Smooth muscle cell of the brain vasculature (primary cell): ENCODE measurements around the gene CLEC16A.
A peak's percentile ranks its signal among the peaks of the same experiment; 100 is the strongest.

Experiments
- DNase-seq: peaks from one replicate; pipeline ENCODE4 v3.0.0-alpha.2; 2012; ENCODE audit warnings: low read depth, low spot score

CLEC16A gene

GRCh38 chr16:10988879-10989278 is 44.5 kb downstream of the CLEC16A start:
- no peak for DNase-seq

GRCh38 chr16:10989559-10989958 is 45.2 kb downstream of the CLEC16A start:
- no peak for DNase-seq

GRCh38 chr16:10990378-10990777 is 46.0 kb downstream of the CLEC16A start:
- DNase-seq = no peak

DNA sequence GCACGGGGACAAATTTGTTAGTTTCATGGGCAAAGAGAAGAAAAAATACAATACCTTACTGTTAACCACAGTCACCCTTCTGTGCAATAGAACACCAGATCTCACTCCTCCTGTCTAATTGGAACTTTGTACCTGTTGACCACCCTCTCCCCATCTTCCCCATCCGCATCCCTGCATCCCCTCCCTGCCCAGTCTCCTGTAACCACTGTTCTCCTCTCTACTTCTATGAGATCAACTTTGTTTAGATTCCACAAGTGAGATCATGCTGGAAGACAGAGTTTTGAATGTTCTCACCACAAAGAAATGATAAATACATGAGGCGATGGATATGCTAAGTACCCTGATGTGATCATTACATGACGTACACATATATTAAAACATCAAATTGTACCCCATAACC is 47.7 kb downstream of the CLEC16A start:
- DNase-seq = peak; percentile 12

- DNase-seq = peak; percentile 46
Measured at GRCh38 chr16:10992797-10993196, 48.4 kb downstream of the CLEC16A start.

DNA sequence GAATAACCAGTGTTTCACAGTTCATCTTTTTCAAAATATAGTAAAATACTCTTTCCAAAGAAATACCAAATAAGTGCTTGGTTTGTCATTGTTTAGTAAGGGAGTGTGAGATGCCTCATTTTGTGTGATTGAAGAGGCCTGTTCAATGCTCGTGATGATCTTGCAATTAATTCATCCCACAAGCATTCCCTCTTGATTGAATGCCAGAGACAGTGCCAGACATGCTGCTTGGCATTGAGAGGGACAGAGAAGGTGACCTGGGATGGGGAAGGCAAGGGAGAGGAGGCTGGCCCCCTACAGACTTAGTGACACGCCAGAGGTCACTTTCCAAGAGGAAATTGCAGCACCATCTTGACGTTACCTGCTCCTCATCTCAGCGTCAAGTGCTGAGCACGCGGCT is 49.3 kb downstream of the CLEC16A start:
- no peak for DNase-seq

DNA sequence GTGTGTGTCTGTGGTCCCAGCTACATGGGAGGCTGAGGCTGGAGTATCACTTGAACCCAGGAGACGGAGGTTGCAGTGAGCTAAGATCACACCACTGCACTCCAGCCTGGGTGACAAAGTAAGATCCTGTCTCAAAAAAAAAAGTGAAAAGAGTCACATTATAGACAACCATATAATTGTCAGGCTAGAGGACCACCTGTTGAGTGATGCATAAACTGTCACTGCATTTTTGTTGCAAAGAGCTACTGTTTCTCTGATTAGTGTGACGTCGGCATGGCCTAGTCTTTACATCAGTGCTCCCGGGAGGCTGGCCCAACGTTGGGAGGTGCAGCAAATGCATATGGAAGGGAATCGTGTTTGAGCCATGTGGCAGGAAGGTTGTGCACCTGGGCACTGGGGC is 50.2 kb downstream of the CLEC16A start:
- no peak for DNase-seq

DNA sequence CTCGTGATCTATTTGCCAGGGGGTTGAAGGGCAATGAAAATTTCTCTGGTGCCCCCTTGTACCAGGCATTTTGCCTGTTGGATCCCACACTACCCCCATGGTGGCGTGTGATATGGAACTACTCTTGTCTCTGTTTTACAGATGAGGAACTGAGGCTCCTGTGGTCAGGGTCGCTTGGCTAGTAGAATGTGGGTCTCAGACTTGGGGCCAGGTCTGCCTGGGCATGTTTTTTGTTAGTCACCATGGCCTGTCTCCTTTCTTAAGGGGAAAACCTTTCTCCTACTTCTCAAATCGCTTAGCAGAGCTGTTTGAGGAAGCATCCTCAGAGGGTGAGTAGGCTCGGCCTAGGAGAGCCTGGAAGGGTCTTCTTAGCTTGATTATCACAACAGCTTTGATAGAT is 51.2 kb downstream of the CLEC16A start:
- DNase-seq = no peak

- no peak for DNase-seq
Measured at GRCh38 chr16:10997485-10997884, 53.1 kb downstream of the CLEC16A start.

- no peak for DNase-seq
Measured at GRCh38 chr16:10999300-10999699, 54.9 kb downstream of the CLEC16A start.

GRCh38 chr16:11001611-11002010 is 57.2 kb downstream of the CLEC16A start:
- DNase-seq = no peak

GRCh38 chr16:11003141-11003540 is 58.8 kb downstream of the CLEC16A start:
- no peak for DNase-seq

DNA sequence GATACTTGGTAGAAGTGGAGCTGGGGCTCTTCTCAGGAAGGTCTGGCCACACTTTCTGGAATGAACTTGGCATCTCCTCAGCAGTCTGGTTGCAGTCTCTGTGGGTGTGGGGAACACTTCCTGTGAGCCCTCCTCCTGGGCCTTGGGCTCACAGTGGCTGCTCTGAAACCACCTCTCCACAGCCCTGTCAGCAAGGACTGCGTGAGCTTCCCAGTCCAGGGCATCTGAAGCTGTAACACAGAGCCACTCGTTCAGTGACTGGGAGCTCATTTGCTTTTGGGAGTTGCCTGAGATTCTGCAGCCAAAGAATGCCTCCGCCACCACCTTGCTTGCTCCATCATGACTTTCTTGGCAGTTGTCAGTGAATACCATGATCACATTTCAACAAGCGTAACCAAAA is 60.0 kb downstream of the CLEC16A start:
- DNase-seq = no peak

DNA sequence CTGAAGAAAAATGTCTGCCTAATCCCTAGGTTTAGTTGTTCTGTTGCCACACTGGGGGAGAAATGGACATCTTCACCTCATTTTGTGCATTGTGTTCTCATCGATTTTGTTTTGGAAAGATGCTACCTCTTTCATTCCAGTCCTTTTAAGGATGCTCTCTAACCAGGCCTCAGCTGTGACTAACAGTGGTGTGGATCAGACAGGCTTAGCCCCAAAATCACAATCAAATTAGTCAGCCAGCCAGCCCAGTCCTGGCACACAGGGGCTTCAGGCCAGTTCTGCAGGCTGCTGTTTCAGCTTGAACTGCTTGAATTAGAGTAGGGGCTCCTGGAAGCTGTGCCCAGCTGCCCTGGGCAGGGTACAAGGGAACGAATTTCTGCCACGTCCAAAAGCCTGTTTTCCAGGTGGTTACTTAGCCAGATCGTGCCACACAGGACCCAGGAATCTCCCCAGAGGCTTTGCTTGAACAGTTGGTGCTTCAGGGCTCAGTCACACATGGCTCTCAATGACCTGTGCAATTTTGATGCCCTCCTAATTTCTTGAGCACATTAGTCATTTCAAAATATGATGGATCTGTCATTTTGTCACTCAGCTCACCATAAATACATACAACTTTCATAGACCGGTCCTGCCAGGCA is 60.7 kb downstream of the CLEC16A start:
- no peak for DNase-seq

DNA sequence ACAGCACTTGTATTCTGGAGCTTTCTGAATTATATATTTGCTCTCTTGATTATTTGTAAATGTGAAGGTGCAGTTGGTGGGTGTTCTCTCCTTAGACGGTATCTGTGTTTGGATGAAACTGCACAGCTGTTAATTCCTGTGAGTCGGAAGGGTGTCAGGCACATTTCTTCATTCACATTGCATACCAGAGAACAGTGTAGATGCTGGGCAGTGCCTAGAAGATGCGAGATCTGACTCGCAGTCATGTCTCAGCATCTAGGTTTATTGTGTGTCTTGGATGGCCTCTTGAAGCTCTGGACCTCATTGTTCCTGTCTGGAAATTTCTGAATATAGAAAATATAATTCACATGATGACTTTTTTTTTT is 61.2 kb downstream of the CLEC16A start:
- no peak for DNase-seq

DNA sequence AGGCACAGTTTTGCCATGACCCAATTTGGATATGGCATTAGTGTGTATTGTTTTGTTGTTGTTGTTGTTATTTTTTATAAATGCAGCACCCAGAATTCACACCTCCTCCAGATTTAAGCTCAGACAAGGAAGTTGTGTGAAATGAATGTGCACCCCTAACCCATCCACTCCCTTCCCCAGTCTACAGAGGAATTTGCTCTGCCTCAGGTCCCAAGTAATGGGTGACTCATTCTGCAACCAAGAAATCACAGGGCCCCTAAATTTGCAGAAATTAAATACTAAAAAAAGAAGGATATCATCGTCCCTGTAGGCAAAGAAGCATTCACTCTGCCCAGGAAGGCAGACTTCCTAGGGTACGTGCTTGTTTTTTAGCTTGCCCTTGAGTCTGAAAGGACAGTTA is 62.3 kb downstream of the CLEC16A start:
- no peak for DNase-seq

DNA sequence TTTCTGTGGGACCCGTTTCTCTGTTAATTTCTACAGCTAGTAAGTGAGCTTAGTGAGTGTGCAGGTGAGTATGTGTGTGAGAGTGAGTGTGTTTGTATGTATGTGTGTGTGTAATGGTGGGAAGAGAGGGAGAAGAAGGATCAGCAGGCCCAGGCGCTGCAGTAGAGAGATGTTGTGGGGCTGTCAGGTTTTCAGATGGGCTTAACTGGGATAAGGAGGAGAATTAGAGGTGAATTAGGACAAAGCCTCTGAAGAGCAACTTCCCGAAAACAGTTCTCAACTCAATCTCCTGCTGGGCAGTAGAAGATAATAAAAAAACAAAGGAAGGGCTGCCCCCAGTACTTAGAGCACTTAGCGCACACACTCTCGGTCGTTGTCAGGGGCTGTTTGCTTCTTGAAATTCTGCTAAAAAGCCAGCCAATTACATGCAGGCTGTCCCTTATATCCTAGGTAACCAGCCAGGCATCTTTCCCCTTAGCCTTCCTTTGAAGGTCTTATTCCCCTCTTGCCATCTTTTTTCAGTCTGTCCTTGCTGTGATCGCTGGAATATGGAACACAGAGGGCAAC is 63.4 kb downstream of the CLEC16A start:
- DNase-seq = no peak

- DNase-seq = no peak
Measured at GRCh38 chr16:11009027-11009755, 64.8 kb downstream of the CLEC16A start.

DNA sequence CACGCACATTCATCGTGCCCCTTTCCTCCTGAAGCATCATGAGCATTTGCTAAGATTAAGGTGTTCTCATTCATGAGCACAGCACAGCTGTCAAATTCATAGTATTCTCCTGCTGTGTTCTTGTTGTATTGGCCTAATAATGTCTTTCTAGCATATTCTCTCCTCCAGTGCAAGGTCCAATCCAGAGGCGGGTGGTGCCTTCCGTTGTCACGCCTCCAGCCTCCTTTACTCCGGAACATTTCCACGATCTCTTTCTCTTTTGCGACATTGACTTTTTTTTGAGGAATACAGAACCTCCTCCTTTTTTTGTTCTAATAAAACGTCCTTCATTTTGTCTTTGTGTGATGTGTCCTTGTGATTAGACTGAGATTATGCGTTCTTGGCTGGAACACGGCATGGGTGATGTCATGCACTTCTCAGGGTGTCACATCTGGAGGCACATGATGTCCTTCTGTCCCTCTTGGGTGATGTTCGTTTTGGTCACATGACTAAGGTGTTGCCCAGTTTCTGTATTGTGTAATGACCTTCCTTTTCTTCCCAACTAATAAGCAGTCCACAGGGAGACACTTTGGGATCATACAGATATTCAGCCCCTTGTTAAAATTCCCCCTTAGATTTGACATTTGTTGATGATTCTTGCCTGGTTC is 66.3 kb downstream of the CLEC16A start:
- DNase-seq = no peak

DNA sequence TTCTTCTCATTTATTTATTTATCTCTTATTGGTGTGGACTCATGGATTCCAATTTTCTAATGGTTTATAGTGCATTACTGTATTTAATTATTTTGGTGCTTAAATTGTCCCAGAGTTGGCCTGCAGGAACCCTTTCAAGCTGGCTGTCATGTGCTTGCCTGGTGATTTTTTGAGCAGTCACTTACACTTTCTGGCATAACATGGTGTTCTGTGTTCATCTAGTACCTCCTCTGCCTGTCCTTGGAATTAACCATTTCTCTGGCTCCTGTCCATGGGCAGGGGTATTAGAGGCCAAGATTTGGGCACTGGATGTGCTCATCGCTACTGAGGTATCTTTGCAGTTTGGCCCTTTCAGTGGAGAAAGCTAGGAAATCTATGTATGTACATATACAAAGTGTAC is 67.0 kb downstream of the CLEC16A start:
- no peak for DNase-seq

DNA sequence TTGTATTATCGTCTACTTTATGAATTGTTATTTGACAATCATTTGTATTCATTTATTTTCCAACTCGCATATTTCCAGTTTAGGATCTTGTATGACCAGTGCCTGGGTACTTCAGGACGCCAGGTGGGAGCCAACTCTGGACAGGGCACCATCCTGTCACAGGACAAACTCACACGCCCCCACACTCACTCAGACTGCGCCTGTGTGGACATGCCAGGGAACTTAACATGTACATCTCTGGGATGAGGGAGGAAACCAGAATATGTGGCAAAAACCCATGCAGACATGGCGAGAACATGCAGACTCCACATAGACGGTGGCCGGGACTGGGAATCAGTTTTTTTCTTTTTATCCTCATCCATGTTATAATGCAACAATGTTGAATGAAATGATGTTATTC is 68.5 kb downstream of the CLEC16A start:
- no peak for DNase-seq

DNA sequence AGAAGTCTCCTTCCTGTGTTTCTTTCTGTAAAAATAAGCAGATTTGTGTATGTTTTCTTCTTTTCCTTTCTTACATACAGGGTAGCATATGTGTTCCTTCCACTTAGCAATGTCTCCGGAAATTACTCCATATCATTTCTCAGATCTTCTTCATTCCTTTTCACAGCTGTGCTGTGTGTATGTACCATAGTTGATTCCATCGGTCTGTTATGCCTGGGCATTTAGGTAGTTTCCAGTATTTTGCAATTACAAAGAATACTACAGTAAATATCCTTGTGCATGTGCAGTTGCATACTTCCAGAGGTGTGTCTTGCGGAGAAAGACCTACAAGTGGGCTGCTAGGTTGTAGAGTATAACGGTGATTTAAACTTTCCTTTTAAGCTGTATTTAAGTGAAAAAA is 69.8 kb downstream of the CLEC16A start:
- DNase-seq = no peak

GRCh38 chr16:11015076-11015475 is 70.7 kb downstream of the CLEC16A start:
- no peak for DNase-seq
